Smooth muscle cell of the brain vasculature (primary cell): ENCODE results near the gene PRLR.
A peak's percentile ranks its signal among the peaks of the same experiment; 100 is the strongest.

Experiments used
- DNase-seq: peaks from one replicate; pipeline ENCODE4 v3.0.0-alpha.2; 2012; ENCODE audit warnings: low read depth, low spot score

Gene PRLR

GRCh38 chr5:35003018-35003957 is 227.0 kb downstream of the PRLR start:
- DNase-seq, result peak; percentile 9

GRCh38 chr5:35002459-35002858 is 227.8 kb downstream of the PRLR start:
- no peak for DNase-seq

GRCh38 chr5:35001842-35002241 is 228.4 kb downstream of the PRLR start:
- DNase-seq, result no peak
